ENCODE measurements around the gene ERCC3.
A peak's percentile ranks its signal among the peaks of the same experiment; 100 is the strongest.
"Not testable (repeated sequence)": the region's sequence is repeated elsewhere in the genome, so short reads cannot be mapped to it uniquely, and the experiment has no call there.

Gene ERCC3

GRCh38 chr2:127225186-127225960 lies 68.6 kb downstream of the ERCC3 start:
- DNase-seq: peak; percentile 76

GRCh38 chr2:127224135-127224534 lies 69.8 kb downstream of the ERCC3 start:
- not testable (repeated sequence) for DNase-seq

- DNase-seq: peak; percentile 15
Observed at GRCh38 chr2:127220768-127221527, 73.0 kb downstream of the ERCC3 start.

GRCh38 chr2:127220102-127220767 lies 73.7 kb downstream of the ERCC3 start, which contains the start of gene CYP27C1:
Gene CYP27C1, minus strand, starts transcription at chr2:127220299. Its CDS starts 29 bp downstream, at chr2:127220270.
- DNase-seq: peak; percentile 50

- DNase-seq: peak; percentile 33
Observed at GRCh38 chr2:127219171-127220070, 74.5 kb downstream of the ERCC3 start.

- no peak for DNase-seq
Observed at GRCh38 chr2:127218812-127219170, 75.2 kb downstream of the ERCC3 start.

- peak; percentile 67 for DNase-seq
Observed at GRCh38 chr2:127217470-127218325, 76.2 kb downstream of the ERCC3 start.

- no peak for DNase-seq
Observed at GRCh38 chr2:127216593-127216992, 77.4 kb downstream of the ERCC3 start.

- peak; percentile 62 for DNase-seq
Observed at GRCh38 chr2:127216095-127216494, 77.8 kb downstream of the ERCC3 start.

- DNase-seq: peak; percentile 81
Observed at GRCh38 chr2:127214201-127214600, 79.7 kb downstream of the ERCC3 start.

GRCh38 chr2:127208313-127208712 lies 85.6 kb downstream of the ERCC3 start:
- peak; percentile 83 for DNase-seq

Measured in fibroblast of skin of scalp (primary cell).